Fibroblast of lung (primary cell): ENCODE data around the gene EGFL6.

ENCODE experiments used
- EZH2 ChIP-seq: IDR thresholded peaks from 2 replicates; pipeline ENCODE4 v1.5.1; 2012; ENCODE audit warnings: low read length, control low read depth, mild to moderate bottlenecking; ENCODE audit errors: missing control alignments
- TF ChIP-seq, protein P1 (sequence below), 2 donors: IDR thresholded peaks in 1 of 2; conservative IDR thresholded peaks in 1 of 2; 1 replicate in 1 of 2; 2 replicates in 1 of 2; pipeline ENCODE4 v1.5.1; 2011 to 2012; ENCODE audit warnings: low read length in 2 of 2, control low read depth in 1 of 2, inconsistent platforms in 1 of 2, low read depth in 1 of 2, mild to moderate bottlenecking in 1 of 2

GRCh38 chrX:13590207-13590606 lies 20.8 kb downstream of the EGFL6 start:
- TF ChIP-seq, protein P1, sequence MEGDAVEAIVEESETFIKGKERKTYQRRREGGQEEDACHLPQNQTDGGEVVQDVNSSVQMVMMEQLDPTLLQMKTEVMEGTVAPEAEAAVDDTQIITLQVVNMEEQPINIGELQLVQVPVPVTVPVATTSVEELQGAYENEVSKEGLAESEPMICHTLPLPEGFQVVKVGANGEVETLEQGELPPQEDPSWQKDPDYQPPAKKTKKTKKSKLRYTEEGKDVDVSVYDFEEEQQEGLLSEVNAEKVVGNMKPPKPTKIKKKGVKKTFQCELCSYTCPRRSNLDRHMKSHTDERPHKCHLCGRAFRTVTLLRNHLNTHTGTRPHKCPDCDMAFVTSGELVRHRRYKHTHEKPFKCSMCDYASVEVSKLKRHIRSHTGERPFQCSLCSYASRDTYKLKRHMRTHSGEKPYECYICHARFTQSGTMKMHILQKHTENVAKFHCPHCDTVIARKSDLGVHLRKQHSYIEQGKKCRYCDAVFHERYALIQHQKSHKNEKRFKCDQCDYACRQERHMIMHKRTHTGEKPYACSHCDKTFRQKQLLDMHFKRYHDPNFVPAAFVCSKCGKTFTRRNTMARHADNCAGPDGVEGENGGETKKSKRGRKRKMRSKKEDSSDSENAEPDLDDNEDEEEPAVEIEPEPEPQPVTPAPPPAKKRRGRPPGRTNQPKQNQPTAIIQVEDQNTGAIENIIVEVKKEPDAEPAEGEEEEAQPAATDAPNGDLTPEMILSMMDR (conservative IDR thresholded peaks at IDR 0.05 in 1 of 2, IDR thresholded peaks at IDR 0.05 in 1 of 2; ENCODE audit: low read depth in 1 of 2, low read length in 2 of 2), result no peak
- TF ChIP-seq EZH2, result no peak
